ENCODE data around the gene TOR1B. TPM values are rescaled to one million over a fixed set of nuclear protein-coding genes. Genes with fewer than 3 reads are reported as not detected.

TOR1B gene
- total and polyA plus RNA-seq, 2 donors from 2014 or later: 10.1 to 21.4 TPM

GRCh38 chr9:129810788-129811187 lies 7.8 kb downstream of the TOR1B start:
- Histone ChIP-seq H3K36me3 (ENCODE audit: control insufficient read depth in 2 of 3, insufficient read depth in 3 of 3, low read length in 3 of 3) (peaks cover 3 to 16% (median 15%) of the 10 kb centered on the region in 3 donors), H3K27me3 (ENCODE audit: control insufficient read depth, insufficient read depth, low read length) (no peaks in the 10 kb centered on the region), H3K9ac (ENCODE audit: low read length in 3 of 3) (no peak overlapping the region), H3K9me3 (ENCODE audit: control insufficient read depth in 2 of 3, insufficient read depth in 1 of 3, low read length in 3 of 3) (no peaks in the 10 kb centered on the region), H3K4me1 (ENCODE audit: control insufficient read depth in 2 of 3, insufficient read depth in 2 of 3, low read depth in 1 of 3, low read length in 3 of 3) (no peaks in the 10 kb centered on the region), H3K4me3 (ENCODE audit: low read length in 3 of 3) (no peak overlapping the region), H3K27ac (ENCODE audit: low read depth in 2 of 2, low read length in 2 of 2) (no peak overlapping the region)
- no peak for DNase-seq
- no peak for FAIRE-seq
- intact Hi-C loops (cut with DNase I): no loop called here
- TF ChIP-seq CTCF (IDR thresholded peaks at IDR 0.05; ENCODE audit: borderline replicate concordance, extremely low read depth, insufficient read depth): no peak

- no peak for TF ChIP-seq CTCF (IDR thresholded peaks at IDR 0.05; ENCODE audit: borderline replicate concordance, extremely low read depth, insufficient read depth)
- Histone ChIP-seq H3K9ac (ENCODE audit: low read length in 3 of 3) (no peak overlapping the region), H3K36me3 (ENCODE audit: control insufficient read depth in 2 of 3, insufficient read depth in 3 of 3, low read length in 3 of 3) (peaks cover 3 to 25% (median 18%) of the 10 kb centered on the region in 3 donors), H3K27ac (ENCODE audit: low read depth in 2 of 2, low read length in 2 of 2) (no peak overlapping the region), H3K27me3 (ENCODE audit: control insufficient read depth, insufficient read depth, low read length) (no peaks in the 10 kb centered on the region), H3K9me3 (ENCODE audit: control insufficient read depth in 2 of 3, insufficient read depth in 1 of 3, low read length in 3 of 3) (no peaks in the 10 kb centered on the region), H3K4me1 (ENCODE audit: control insufficient read depth in 2 of 3, insufficient read depth in 2 of 3, low read depth in 1 of 3, low read length in 3 of 3) (no peaks in the 10 kb centered on the region), H3K4me3 (ENCODE audit: low read length in 3 of 3) (no peak overlapping the region)
- DNase-seq (no peak), FAIRE-seq (no peak)
- intact Hi-C loops (cut with DNase I): no loop called here
Measured at GRCh38 chr9:129811967-129812363, 9.0 kb downstream of the TOR1B start.

- no peak for TF ChIP-seq CTCF (IDR thresholded peaks at IDR 0.05; ENCODE audit: borderline replicate concordance, extremely low read depth, insufficient read depth)
- H3K9ac ChIP-seq (ENCODE audit: low read length in 3 of 3): no peak overlapping the region
- H3K36me3 ChIP-seq (ENCODE audit: control insufficient read depth in 2 of 3, insufficient read depth in 3 of 3, low read length in 3 of 3): peaks cover 0 to 24% (median 16%) of the 10 kb centered on the region in 3 donors
- intact Hi-C loops (cut with DNase I): no loop called here
- FAIRE-seq: no peak
- H3K9me3 ChIP-seq (ENCODE audit: control insufficient read depth in 2 of 3, insufficient read depth in 1 of 3, low read length in 3 of 3): no peaks in the 10 kb centered on the region
- no peak for DNase-seq
- no peak overlapping the region for H3K27ac ChIP-seq (ENCODE audit: low read depth in 2 of 2, low read length in 2 of 2)
- no peaks in the 10 kb centered on the region for H3K27me3 ChIP-seq (ENCODE audit: control insufficient read depth, insufficient read depth, low read length)
- H3K4me1 ChIP-seq (ENCODE audit: control insufficient read depth in 2 of 3, insufficient read depth in 2 of 3, low read depth in 1 of 3, low read length in 3 of 3): no peaks in the 10 kb centered on the region
- no peak overlapping the region for H3K4me3 ChIP-seq (ENCODE audit: low read length in 3 of 3)
Measured at GRCh38 chr9:129812385-129812784, 9.4 kb downstream of the TOR1B start.

- H3K4me1 ChIP-seq (ENCODE audit: control insufficient read depth in 2 of 3, insufficient read depth in 2 of 3, low read depth in 1 of 3, low read length in 3 of 3): no peaks in the 10 kb centered on the region
- no peak overlapping the region for H3K9ac ChIP-seq (ENCODE audit: low read length in 3 of 3)
- DNase-seq (no peak), FAIRE-seq (no peak)
- H3K27ac ChIP-seq (ENCODE audit: low read depth in 2 of 2, low read length in 2 of 2): no peak overlapping the region
- no peak for TF ChIP-seq CTCF (IDR thresholded peaks at IDR 0.05; ENCODE audit: borderline replicate concordance, extremely low read depth, insufficient read depth)
- no peaks in the 10 kb centered on the region for H3K27me3 ChIP-seq (ENCODE audit: control insufficient read depth, insufficient read depth, low read length)
- H3K36me3 ChIP-seq (ENCODE audit: control insufficient read depth in 2 of 3, insufficient read depth in 3 of 3, low read length in 3 of 3): peaks cover 2 to 29% (median 22%) of the 10 kb centered on the region in 3 donors
- no peaks in the 10 kb centered on the region for H3K9me3 ChIP-seq (ENCODE audit: control insufficient read depth in 2 of 3, insufficient read depth in 1 of 3, low read length in 3 of 3)
- intact Hi-C loops (cut with DNase I): no loop called here
- no peak overlapping the region for H3K4me3 ChIP-seq (ENCODE audit: low read length in 3 of 3)
Measured at GRCh38 chr9:129813661-129814060, 10.7 kb downstream of the TOR1B start.

Data from kidney (tissue), 14 donors.